RPMI7951 (cell line): ENCODE results near the gene SEMA4D. TPM values are rescaled to one million over a fixed set of nuclear protein-coding genes. Genes with fewer than 3 reads are reported as not detected.
A peak's percentile ranks its signal among the peaks of the same experiment; 100 is the strongest.

Experiments used
- DNase-seq: peaks from one replicate; pipeline ENCODE4 v3.0.0-alpha.2; 2012; ENCODE audit warnings: low read depth
- total RNA-seq: library from RNA; depleted of rRNA; stranded (reverse); fragments of >200 nt; shearing (Covaris generic); gene quantifications from 2 replicates; pipeline ENCODE4 v1.2.3, GENCODE V29; 2014

Gene SEMA4D
- total RNA-seq, 1 experiment from 2014 or later = 0.12 TPM

DNA sequence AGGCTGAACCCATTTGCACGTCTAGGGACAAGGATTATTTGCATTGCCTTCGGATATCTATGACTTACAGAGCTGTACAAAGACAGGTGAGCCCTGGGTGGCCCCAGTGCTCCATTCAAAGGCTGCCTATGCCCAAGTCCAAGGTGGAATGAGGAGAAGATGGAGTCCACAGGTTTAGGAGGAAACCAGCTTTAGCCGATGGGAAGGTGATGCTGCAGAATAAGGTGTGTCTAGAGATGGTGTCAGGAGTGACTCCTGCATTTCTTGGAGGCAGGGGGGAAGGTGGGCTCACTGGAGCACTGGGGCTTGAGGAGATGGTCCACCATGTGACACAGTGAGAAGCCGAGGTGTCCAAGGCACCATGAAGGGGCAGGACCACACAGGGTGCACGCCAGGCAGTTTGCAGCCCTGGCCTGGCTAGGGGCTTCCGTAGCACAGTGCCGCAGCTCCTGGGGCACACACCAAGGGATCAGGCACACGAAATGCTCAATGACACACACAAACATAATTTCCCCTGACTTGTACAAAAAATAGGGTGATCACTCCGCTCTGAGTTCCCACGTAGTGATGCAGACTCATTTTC, 32.1 kb downstream of the SEMA4D start:
- DNase-seq = no peak

- DNase-seq = no peak
Measured at GRCh38 chr9:89465001-89465451, 32.9 kb downstream of the SEMA4D start.

- no peak for DNase-seq
Measured at GRCh38 chr9:89464300-89464901, 33.5 kb downstream of the SEMA4D start.

GRCh38 chr9:89462817-89463683, 34.9 kb downstream of the SEMA4D start:
- DNase-seq = no peak

DNA sequence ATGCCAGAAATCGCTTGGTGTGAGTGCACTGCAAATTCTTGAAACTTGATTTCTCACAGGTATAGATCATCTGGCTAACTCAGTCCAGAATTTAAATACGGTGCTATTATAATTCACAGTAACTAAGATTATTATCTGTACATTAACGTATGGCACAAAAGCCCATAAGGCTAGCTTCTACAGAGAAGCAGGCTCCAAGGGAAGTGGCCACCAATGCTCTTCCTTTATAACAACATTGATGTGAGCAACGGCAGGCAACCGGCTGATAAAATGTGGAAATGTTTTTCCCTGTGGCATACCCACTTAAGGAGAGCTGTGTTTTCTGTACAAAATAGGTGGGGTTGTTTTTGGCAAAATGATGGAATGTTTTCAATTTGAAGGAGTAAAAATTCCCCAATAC, 35.7 kb downstream of the SEMA4D start:
- DNase-seq = no peak

DNA sequence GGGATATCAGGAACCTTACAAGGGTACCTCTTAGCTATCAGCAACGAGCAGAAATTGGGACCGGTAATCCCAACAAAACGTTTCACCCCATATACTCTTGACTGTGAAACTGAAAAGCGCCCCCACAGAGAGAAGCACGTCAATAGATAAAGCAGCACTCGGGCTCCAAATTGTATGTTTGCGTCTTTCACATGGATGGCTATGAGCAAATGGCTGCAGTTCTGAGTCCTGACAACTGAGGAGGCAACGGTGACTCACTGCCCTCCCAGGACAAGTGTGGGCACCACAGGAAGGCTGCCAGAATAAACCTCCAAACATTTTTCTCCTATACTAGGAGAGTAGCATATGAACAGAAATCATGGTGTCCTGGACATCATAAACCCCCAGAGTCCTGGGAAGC, 36.6 kb downstream of the SEMA4D start:
- DNase-seq = peak; percentile 1

GRCh38 chr9:89460551-89460950, 37.4 kb downstream of the SEMA4D start:
- no peak for DNase-seq

DNA sequence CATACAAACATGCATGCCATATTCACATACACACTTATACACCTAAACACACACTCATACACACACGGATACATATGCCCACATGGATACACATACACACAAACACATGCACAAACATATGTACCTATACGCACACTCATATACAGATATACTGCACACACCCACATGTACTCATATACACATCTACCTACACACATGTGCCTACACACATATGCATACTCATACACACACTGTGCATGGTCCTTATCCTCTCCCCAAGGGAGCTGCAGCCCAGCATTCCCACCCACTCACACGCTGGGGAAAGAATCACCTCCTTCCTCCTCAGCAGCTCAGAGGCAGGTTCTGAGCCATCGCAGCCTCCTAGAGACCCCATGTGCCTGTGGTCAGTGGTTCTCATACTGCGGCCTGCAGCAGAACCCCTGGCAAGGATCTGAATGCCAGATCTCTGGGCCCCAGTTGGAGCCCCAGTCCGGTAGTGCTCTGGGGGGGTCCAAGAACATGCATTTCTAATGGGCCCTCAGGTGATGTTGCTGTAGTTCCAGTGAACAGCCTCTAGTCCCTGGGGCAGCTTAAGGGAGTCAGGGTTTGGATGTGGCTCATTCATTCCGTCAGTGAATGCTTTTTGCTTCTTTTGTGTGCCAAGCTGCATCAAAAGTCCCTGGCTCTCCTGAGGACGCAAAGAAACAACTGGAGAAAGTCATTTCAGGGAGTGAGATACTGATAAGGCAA, 39.0 kb downstream of the SEMA4D start:
- no peak for DNase-seq

DNA sequence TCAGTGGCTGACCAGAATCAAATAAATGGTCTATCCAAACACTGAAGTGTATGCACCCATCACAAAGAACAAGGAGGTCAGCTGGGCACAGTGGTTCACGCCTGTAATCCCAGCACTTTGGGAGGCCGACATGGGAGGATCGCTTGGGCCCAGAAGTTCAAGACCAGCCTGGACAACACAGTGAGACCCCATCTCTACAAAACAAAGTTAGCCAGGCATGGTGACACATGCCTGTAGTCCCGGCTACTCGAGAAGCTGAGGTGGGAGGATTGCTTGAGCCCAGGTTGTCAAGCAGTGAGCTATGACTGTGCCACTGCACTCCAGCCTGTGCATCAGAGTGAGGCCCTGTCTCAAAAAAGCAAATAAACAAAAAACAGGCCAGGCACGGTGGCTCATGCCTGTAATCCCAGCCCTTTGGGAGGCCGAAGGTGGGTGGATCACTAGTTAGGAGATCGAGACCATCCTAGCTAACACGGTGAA, 40.5 kb downstream of the SEMA4D start:
- no peak for DNase-seq

GRCh38 chr9:89455356-89455824, 42.5 kb downstream of the SEMA4D start:
- no peak for DNase-seq

DNA sequence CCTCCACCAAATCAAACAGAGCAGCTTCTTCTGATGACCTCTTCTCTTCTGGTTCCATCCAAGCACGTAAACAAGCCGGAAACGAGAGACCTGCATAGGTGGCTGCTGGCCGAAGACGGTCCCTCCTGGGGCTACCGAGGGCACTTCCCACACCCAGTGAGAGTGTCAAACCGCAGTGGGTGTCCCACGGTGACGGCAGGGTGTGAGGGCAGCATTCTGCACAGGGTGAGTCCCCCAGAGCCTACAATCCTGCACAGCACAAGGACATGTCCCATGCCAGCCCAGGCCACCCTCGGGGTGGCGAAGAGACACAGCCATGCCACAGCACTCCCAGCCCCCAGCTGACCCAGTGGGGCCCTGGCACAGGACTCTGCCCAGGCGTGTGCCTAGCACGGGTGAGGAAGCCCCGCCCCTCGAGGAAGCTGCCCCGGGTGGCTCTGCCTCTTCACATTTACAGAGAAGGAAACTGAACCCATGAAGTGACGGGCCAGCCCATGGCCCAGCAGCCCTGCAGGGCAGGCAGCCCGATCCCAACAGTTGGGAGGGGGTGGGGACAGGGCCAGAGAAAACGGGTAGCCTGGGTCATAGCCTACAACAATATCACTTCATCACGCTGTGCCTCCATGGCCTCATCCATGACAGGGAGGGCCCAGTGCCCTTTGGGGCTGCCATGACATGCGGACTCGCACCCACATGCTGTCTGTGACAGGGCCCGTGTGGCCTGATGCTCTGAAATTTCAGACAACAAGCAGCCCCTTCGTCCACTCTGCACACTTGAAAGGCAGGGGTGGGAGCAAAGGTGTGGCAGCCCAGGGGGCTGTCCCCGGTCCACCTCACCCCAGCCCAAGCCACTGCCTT, 43.2 kb downstream of the SEMA4D start:
- DNase-seq = no peak

- DNase-seq = no peak
Measured at GRCh38 chr9:89453452-89453851, 44.5 kb downstream of the SEMA4D start.

DNA sequence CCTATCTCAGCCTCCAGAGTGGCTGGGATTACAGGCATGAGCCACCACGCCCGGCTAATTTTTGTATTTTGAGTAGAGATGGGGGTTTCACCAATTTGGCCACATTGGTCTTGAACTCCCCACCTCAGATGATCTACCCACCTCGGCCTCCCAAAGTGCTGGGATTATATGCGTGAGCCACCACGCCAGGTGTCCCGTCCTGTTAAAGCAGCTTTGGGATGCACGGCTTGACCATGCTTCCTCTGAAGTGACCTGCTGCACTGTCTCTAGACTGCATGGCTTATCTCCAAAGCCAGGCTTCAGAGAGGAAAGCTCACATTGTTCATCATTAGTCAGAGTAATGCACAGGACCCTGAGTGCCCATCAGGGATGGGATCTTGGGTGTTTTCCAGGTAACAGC, 45.4 kb downstream of the SEMA4D start:
- DNase-seq = no peak

- DNase-seq = no peak
Measured at GRCh38 chr9:89450213-89450612, 47.7 kb downstream of the SEMA4D start.

GRCh38 chr9:89449261-89449671, 48.6 kb downstream of the SEMA4D start:
- DNase-seq = no peak

DNA sequence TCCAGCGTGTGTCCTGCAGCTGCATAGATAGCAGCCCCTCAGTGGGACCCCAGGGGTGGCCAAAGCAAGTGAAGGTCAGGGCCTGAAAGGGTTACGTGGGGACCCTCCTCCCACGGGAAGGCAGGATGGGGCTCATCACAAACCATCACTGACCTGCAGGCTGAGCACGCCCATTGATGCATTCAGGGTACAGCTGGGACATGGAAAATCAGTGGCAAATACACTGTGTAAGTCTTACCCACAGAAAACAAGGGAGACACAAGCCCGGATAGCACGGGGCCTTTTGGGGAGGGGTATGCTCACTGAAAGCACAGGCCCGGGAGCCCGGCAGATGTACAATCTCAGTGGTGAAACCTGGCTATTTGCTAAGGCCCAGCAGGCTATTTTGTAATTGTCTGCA, 49.1 kb downstream of the SEMA4D start:
- no peak for DNase-seq

DNA sequence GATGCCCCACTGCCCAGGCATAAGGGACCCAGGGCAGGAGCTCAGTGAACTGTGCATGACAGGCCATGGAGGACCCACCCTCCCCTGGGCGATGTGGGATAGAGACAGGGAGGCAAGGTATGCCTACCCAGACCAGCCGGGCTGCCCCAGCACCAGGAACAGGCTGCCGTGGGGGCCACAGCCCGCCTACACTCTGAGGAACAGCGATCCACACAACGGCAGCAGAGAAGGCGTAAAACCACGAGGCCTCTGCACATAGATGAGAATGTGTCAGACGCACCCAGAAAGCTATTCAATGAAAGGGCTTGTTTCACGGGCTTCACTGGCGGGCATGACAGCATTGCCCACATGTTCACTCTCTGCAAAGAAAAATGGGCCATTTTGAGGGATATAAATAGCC, 49.5 kb downstream of the SEMA4D start:
- DNase-seq = peak; percentile 23

DNA sequence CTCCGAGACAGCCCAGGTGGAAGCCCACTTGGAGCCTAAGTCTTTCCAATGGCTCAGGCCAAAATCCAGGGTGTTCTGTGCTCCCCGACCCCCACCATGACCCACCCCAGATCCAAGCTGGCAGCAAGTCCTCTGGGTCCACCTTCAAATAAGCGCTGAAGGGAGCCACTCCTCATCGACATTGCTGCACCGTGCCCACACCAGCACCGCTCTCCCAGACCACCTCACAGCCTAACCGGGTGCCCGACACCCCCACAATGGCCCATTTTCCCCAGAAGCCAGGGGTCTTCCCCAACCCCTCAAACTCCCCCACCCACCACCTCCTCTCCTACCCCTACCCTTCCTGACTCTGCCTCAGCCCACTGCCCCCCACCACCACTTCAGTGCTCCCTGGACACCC, 50.5 kb downstream of the SEMA4D start:
- DNase-seq = no peak

GRCh38 chr9:89446961-89447310, 51.0 kb downstream of the SEMA4D start:
- DNase-seq = no peak

DNA sequence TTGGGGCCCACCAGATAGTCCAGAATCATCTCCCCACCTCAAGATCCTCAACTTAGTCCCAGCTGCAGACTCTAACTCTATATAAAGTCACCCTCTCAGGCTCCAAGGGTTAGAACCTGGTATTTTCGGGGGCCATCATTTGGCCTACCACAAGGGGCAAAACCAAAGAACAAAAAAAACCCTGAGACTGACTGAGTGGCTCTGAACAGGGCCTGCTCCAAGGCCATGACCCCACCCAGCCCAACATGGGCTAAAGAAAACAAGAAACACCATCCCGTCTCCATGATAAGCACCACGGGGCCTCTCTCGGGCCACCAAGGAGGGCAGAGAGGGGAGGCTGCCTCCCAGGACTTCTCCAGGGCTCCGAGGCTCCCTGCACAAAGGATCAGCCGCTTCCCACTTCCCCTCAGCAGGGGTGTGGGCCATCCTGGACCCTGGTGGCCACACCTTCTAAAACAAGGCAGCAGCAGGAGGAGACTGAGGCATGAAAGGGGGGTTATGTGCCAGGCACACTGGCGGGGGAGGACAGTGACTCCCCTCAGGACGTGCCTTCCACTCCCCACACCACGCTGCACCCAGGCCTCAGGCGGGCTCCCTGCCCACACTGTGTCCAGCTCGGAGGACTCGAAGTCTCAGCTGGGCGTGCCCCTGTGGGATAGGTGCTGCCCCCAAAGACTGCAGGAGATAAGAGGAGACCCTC, 51.5 kb downstream of the SEMA4D start:
- DNase-seq = no peak
